Transverse colon (tissue), 4 donors: ENCODE measurements around the gene IGLL5. TPM values are rescaled to one million over a fixed set of nuclear protein-coding genes. Genes with fewer than 3 reads are reported as not detected.

ENCODE experiments used
- DNase-seq: peaks from one replicate; pipeline ENCODE4 v3.0.0-alpha.2; 2019
- H3K27ac ChIP-seq, 4 donors: fragments of 200-600 bp; sonication (generic); 2 replicates each; pipeline ENCODE4 v1.5.1; 2016 to 2018; ENCODE audit warnings: inconsistent platforms in 4 of 4
- H3K27me3 ChIP-seq: fragments of 200-600 bp; sonication (generic); 2 replicates; pipeline ENCODE4 v1.5.1; 2017; ENCODE audit warnings: inconsistent platforms
- H3K36me3 ChIP-seq, 4 donors: fragments of 200-600 bp; sonication (generic); 2 replicates each; pipeline ENCODE4 v1.5.1; 2017 to 2019; ENCODE audit warnings: inconsistent platforms in 4 of 4
- H3K4me1 ChIP-seq, 4 donors: fragments of 200-600 bp; sonication (generic); 2 replicates each; pipeline ENCODE4 v1.5.1; 2017 to 2020; ENCODE audit warnings: inconsistent platforms in 4 of 4
- H3K4me3 ChIP-seq, 4 donors: fragments of 200-600 bp; sonication (generic); 1 replicate in 1 of 4; 2 replicates in 3 of 4; pipeline versions ENCODE4 v1.5.1 to v1.6.1; 2017 to 2019; ENCODE audit warnings: inconsistent platforms in 4 of 4
- H3K9me3 ChIP-seq, 2 donors: fragments of 200-600 bp; sonication (generic); 2 replicates each; pipeline ENCODE4 v1.5.1; 2017 to 2019; ENCODE audit warnings: inconsistent platforms in 2 of 2
- CTCF ChIP-seq, 5 experiments: fragments of 200-600 bp in 3 of 5; fragments of 450-650 bp in 2 of 5; sonication (generic) in 3 of 5; IDR thresholded peaks; 1 replicate in 2 of 5; 2 replicates in 3 of 5; pipeline ENCODE4 v1.5.1; 2016 to 2017; ENCODE audit warnings: antibody characterized with exemption in 5 of 5, inconsistent platforms in 3 of 5, mild to moderate bottlenecking in 2 of 5, moderate library complexity in 1 of 5
- EP300 ChIP-seq: sonication (generic); formaldehyde crosslinking; IDR thresholded peaks from one replicate; pipeline ENCODE4 v1.6.1; 2017; ENCODE audit warnings: antibody characterized with exemption, low read depth
- POLR2A ChIP-seq: fragments of 450-650 bp; IDR thresholded peaks from one replicate; pipeline ENCODE4 v1.6.1; 2016; ENCODE audit warnings: antibody characterized with exemption, mild to moderate bottlenecking, moderate library complexity
- POLR2AphosphoS5 ChIP-seq, 3 donors: sonication (generic); formaldehyde crosslinking; IDR thresholded peaks; one replicate each; pipeline ENCODE4 v1.6.1; 2016; ENCODE audit warnings: antibody characterized with exemption in 3 of 3
- WGBS, 2 donors: methylation state at CpG; one replicate each; pipeline ENCODE4 v1.1.5; 2018; ENCODE audit warnings: low coverage in 1 of 2; 5-methylcytosine and 5-hydroxymethylcytosine counted together
- in situ Hi-C, 4 donors: fragments of 200-750 bp; cut with MboI; loops; one replicate each; pipeline versions ENCODE4 v1.15.0 to v1.15.1; 2017; ENCODE audit warnings: low sequenced_read_pairs in 3 of 4, low pct_ligation_motif_present in 1 of 4, low pct_unique_long_range_greater_than_20kb in 1 of 4
- intact Hi-C: fragments of 100-400 bp; cut with DNase I; formaldehyde crosslinking; loops from one replicate; pipeline ENCODE4 v1.15.1; 2023; ENCODE audit warnings: low total_unique reads
- total RNA-seq, 4 donors: library from RNA; depleted of rRNA; stranded (reverse); fragments of >200 nt; gene quantifications; one replicate each; pipeline ENCODE4 v1.1.0, GENCODE V29; 2016

Gene IGLL5
- total RNA-seq, 4 donors from 2014 or later, result 14.9 to 104 (median 33.8) TPM; not detected in 1

DNA sequence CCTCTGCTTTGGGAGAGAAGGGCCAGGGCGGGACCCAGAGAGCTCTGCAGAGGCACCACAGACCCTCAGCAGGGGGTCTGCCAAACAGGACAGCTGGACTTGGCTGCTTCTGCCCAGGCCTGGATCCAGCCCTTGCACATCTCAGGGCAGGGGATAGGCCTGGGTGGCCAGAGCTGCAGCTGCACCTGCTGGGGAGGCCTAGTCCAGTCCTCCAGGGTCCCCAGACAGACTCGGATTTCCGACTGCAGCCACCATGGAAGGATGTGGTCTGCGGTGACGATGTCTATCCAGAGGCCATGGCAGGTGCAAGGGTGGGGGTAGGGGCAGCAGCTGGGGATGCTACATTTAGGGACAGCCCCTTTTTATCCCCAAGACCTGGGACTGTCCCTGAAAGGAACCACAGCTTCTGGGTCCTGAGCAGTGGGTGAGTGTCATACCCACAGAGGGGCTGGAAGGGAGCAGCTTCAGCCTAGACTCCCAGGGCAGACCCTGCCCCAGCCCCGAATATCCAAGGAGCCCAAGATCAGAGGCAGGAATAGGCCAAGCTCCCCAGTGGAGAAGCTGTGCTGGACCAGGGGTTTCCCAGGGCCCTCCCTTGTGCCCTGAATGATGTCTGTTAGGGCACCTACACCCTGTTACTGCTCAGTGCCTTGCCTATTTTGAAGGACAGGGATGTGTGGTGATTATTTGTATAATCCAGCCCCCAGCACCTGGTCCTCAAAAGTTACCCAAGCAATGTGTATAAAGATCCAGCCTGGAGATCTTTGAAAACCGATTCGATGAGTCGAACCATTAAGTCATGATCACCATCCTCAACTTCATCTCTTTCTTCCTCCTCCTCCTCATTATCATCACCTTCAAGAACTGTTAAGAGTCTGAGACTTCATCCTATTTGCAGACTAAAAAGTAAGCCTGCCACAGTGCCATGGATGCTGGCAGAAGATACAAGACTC, 2.5 kb upstream of the IGLL5 start:
- no peak overlapping the region for H3K4me3 ChIP-seq
- in situ Hi-C loops (loop anchor here in 1 of 4 donors (25.0 kb wide), 1 partner anchor 123 kb away; no protein-coding TSS in a partner anchor), intact Hi-C loops (no loop called here)
- no peaks in the 10 kb centered on the region for H3K4me1 ChIP-seq
- H3K27ac ChIP-seq, result peak overlapping the region in 1 of 4 donors; percentile 57
- no peaks in the 10 kb centered on the region for H3K9me3 ChIP-seq
- WGBS, 2 donors, result 86 to 100% methylated on average over 3 to 9 of the region's 9 CpGs
- H3K36me3 ChIP-seq, result no peaks in the 10 kb centered on the region
- peak; percentile 77 for DNase-seq
- TF ChIP-seq POLR2AphosphoS5 (IDR thresholded peaks at IDR 0.05), result peak in 1 of 3 donors; percentile 74
- no peak for TF ChIP-seq EP300
- no peaks in the 10 kb centered on the region for H3K27me3 ChIP-seq

DNA sequence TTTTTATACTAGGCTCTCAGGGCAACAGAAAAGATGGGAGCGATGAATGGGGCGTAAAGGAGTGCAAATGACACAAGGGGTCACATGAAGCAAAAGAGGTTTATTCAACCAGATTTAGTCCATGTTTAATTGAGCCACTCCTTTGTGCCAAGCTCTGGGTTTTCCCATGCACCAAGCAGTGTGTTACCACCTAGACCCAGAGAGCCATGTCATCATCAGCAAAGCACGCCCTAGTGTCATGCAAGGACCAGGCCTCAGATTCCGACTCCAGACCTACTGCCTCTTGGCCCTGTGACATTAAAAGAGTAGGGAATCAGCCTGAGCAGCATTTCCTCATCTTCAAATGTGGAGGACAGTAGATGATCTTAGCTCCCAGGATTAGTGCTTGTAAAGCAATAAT, 1.1 kb upstream of the IGLL5 start:
- intact Hi-C loops, result no loop called here
- no peaks in the 10 kb centered on the region for H3K36me3 ChIP-seq
- peaks cover 6% of the 10 kb centered on the region for H3K27me3 ChIP-seq
- TF ChIP-seq CTCF (IDR thresholded peaks at IDR 0.05), result no peak
- TF ChIP-seq POLR2A, result no peak
- no peak for TF ChIP-seq POLR2AphosphoS5 (IDR thresholded peaks at IDR 0.05)
- no peak overlapping the region for H3K4me3 ChIP-seq
- in situ Hi-C loops, result loop anchor here in 1 of 4 donors (25.0 kb wide), 1 partner anchor 124 kb away; no protein-coding TSS in a partner anchor
- whole genome bisulfite sequencing, 2 donors, result 95 to 100% methylated on average over 1 to 4 of the region's 4 CpGs
- H3K27ac ChIP-seq, result peak overlapping the region in 1 of 4 donors; percentile 15
- H3K4me1 ChIP-seq, result no peaks in the 10 kb centered on the region
- no peaks in the 10 kb centered on the region for H3K9me3 ChIP-seq
- no peak for DNase-seq

GRCh38 chr22:22888571-22889353, 1.1 kb downstream of the IGLL5 start:
- TF ChIP-seq POLR2AphosphoS5 (IDR thresholded peaks at IDR 0.05) (no peak), EP300 (no peak), CTCF (IDR thresholded peaks at IDR 0.05) (no peak), POLR2A (no peak)
- 67 to 75% methylated on average over 8 to 13 of the region's 13 CpGs for WGBS, 2 donors
- intact Hi-C loops (no loop called here), in situ Hi-C loops (loop anchor here in 1 of 4 donors (25.0 kb wide), 1 partner anchor 126 kb away; no protein-coding TSS in a partner anchor)
- no peak for DNase-seq
- no peaks in the 10 kb centered on the region for H3K36me3 ChIP-seq
- H3K4me1 ChIP-seq, result no peaks in the 10 kb centered on the region
- no peak overlapping the region for H3K4me3 ChIP-seq
- peaks cover 11% of the 10 kb centered on the region for H3K27me3 ChIP-seq
- peak overlapping the region in 2 of 4 donors; percentile 33 to 65 for H3K27ac ChIP-seq
- H3K9me3 ChIP-seq, result no peaks in the 10 kb centered on the region

DNA sequence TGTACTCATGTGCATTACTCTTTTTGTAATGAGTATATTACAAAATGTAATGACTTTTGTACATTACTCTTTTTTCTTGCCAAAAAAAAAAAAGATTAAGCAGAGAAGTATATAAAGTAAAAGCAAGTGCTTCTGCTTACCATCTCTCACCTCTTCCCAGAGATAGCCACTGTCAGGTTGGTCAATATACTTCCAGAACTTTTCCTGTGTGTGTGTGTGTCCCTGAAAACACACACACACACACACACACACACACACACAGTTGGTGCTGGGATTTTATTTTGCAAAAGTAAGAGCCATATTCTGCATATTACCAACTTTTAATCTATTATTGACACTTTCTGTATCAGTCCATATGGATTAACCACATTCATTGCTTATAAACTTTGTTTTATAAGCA, 2.5 kb downstream of the IGLL5 start:
- no peak overlapping the region for H3K4me3 ChIP-seq
- peak overlapping the region in 1 of 4 donors; percentile 65 for H3K27ac ChIP-seq
- H3K27me3 ChIP-seq, result peaks cover 15% of the 10 kb centered on the region
- in situ Hi-C loops, result loop anchor here in 1 of 4 donors (25.0 kb wide), 1 partner anchor 128 kb away; no protein-coding TSS in a partner anchor
- TF ChIP-seq POLR2AphosphoS5 (IDR thresholded peaks at IDR 0.05), result no peak
- no peak for TF ChIP-seq EP300
- TF ChIP-seq CTCF (IDR thresholded peaks at IDR 0.05), result no peak
- TF ChIP-seq POLR2A, result no peak
- intact Hi-C loops, result no loop called here
- no peaks in the 10 kb centered on the region for H3K36me3 ChIP-seq
- no peak for DNase-seq
- no peaks in the 10 kb centered on the region for H3K4me1 ChIP-seq
- no peaks in the 10 kb centered on the region for H3K9me3 ChIP-seq
